Stimulated activated CD8-positive, alpha-beta memory T cell treated with anti-CD3 and anti-CD28 coated beads, Interleukin-2, amount 100 ng/mL, for 1 hour (primary cell): ENCODE results near the gene ERVH48-1.
"Not testable (repeated sequence)": the region's sequence is repeated elsewhere in the genome, so short reads cannot be mapped to it uniquely, and the experiment has no call there.

Source experiments
- DNase-seq, 2 donors: peaks; one replicate each; pipeline ENCODE4 v3.0.0-alpha.2; 2020; ENCODE audit warnings: low read depth in 2 of 2

Gene ERVH48-1

DNA sequence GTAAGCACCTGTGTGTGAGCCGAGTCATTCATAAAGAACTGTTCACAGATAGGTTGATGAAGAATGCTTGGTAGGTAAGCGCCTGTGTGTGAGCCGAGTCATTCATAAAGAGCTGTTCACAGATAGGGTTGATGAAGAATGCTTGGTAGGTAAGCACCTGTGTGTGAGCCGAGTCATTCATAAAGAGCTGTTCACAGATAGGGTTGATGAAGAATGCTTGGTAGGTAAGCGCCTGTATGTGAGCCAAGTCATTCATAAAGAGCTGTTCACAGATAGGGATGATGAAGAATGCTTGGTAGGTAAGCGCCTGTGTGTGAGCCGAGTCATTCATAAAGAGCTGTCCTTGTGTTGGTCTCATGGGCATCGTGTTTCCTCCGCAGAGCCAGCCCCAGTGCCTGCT is 16.9 kb downstream of the ERVH48-1 start:
- DNase-seq, result not testable (repeated sequence)

DNA sequence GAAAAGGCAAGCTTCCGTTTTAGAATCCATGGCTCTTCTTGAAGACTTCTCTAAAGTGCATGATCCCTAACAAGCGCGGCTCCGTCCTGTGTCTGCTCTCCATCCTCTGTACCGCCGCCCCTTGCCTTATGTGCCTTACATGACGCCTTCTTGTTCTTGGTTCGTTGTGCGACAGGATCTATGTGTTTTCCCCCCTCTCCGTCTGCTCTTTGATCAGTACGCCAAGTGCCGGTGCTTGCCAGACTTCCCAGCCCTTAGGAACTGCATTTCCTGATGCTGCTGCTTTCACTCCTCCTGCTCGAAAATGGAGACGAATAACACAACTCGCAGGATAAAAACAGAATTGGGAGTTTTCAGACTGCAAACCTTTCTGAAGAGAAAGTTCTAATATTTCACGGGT is 19.2 kb downstream of the ERVH48-1 start:
- DNase-seq, result no peak

GRCh38 chr21:42905195-42905594 is 20.2 kb downstream of the ERVH48-1 start:
- no peak for DNase-seq

- no peak for DNase-seq
These were observed 21.6 kb downstream of the ERVH48-1 start for GRCh38 chr21:42903817-42904216.

GRCh38 chr21:42900446-42900845 is 25.0 kb downstream of the ERVH48-1 start:
- no peak for DNase-seq

DNA sequence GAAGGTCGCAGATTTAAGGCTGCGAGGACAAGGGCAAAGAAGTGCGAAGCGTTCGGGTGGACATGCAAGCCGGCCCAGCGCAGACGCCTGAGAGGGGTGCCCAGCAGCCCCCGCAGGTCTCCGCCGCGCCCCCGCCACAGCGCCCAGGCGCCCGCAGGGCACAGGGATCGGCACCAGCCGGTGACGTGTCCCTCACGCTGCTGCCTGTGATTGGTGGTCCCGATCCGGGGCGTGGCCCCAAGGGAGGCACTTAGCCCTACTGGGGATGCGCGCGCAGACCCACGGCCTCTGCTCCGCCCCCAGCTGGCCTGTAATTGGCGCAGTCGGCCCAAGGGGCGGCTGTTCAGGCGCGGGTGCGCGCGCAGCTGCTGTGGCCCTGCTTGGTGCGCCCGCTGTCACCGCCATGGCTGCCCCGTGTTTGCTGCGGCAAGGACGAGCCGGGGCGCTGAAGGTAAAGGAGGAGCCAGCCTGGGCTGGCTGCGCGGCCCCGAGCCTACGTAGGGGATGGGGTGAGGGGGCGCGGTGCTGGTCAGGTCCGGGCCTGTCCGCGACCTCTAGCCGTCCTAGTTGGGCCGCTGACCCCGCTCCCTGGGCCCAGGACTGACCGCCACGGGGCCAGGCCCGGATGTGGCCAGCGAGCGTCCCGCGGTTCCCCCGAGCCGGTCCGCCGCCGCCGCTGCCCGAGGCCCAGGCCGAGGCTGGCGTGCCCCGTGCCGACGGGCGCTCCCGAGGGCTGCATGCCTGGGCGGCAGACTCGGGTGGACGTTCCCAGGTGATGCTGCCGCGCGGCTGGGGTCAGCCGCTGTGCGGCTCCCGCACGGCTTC is 32.3 kb downstream of the ERVH48-1 start, which contains the start of gene NDUFV3:
Gene NDUFV3 (plus strand): TSS at position 379 of the 825 bp plus-strand sequence. CDS start 25 bp downstream, at position 404.
- DNase-seq, result peak; percentile 100

DNA sequence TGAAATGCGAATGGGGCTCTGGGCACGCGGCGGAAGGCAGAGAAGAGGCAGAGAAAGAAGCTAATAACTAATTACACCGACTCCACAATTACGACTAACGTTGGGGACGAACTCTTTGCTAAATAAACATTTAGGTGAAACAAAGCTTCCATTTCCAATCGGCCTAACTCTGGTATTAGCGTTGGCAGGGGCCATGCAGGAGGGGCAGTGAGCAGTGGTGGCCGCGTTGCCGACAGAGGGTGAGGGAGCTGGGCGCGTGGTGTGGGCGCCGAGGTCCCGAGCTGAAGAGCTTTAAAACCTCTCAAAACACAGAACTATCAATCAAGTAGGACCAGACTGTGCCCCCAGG is 32.9 kb downstream of the ERVH48-1 start:
- no peak for DNase-seq

DNA sequence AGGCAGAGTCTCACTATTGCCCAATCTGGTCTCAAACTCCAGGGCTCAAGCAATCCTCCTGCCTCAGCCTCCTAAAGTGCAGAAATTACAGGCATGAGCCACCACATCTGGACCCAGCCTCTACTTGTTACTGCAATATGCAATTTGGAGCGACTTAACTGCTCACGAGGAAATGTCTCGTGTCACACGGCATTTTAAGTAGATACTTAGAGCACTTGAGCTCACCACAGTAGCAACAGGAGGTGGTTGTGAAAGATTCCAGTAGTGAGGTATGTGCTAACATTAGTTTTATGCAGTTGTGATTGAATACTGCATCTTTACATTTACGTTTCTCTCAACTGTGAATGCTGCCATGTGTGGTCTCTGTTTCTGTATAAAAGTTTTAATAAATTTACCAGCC is 38.1 kb downstream of the ERVH48-1 start:
- no peak for DNase-seq

- DNase-seq, result no peak
These were observed 41.5 kb downstream of the ERVH48-1 start for GRCh38 chr21:42883921-42884320.

DNA sequence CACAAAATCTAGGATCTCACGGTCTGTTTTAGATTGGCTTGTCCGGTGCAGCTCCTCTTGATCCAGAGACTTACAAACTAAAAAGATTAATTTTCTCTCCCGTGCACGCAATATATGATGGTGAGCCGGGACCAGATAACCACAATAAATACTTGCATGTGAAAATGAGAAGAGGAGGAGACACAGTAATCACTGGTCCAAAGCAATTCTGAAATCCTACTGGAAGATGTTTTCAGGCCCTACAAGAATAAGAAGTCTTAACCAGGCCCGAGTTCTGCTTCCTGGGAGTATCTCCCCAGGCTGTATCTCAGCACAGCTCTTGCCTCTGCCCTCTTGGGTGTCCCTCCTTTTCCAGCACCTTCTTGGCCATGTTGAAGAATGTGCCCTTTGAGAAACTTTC is 45.1 kb downstream of the ERVH48-1 start:
- DNase-seq, result no peak

DNA sequence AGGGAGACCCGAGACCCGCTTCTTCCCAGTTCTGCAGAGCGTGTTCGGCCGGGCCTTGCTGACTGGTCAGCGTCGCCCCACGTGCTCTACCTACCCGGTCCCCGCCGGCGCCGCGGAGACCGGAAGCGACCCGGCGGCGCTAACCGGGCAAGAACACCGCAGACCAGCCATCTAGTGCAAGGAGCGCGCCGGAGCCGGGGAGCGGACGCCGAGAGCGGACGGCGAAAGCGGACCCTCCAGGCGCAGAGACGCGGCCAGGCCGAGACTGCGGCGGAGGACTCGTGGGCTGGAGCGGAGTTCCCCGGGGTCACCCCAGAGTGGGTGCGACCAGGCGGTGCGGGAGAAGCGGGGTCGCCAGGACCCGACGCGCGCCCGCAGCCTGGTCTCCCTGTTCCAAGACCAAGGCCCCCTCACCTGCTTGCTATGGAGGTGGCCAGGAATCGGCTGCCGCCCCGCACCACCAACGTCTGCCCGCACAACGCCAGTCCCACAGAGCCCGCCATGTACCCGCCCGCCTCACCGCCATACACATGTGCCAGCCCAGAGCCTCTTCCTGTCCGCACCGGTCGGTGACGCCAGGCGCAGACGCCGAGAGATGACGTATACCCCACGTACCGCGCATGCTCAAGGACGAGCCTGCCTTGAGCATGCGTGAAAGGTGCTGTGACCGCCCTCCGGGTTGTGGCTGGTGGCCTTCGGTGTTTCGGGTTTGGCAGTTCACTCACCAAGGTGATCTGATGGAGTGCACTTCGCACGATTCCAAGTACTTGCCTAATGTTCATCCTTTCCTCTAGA is 46.2 kb downstream of the ERVH48-1 start, which contains the start of gene WDR4:
Gene WDR4 (minus strand): TSS at position 547 of the 795 bp plus-strand sequence. CDS start 44 bp downstream, at position 503.
- DNase-seq, result peak; percentile 97 to 99

- no peak for DNase-seq
These were observed 46.8 kb downstream of the ERVH48-1 start for GRCh38 chr21:42878678-42878992.

- not testable (repeated sequence) for DNase-seq
These were observed 49.6 kb downstream of the ERVH48-1 start for GRCh38 chr21:42875811-42876210.

GRCh38 chr21:42873096-42873495 is 52.3 kb downstream of the ERVH48-1 start:
- no peak for DNase-seq

DNA sequence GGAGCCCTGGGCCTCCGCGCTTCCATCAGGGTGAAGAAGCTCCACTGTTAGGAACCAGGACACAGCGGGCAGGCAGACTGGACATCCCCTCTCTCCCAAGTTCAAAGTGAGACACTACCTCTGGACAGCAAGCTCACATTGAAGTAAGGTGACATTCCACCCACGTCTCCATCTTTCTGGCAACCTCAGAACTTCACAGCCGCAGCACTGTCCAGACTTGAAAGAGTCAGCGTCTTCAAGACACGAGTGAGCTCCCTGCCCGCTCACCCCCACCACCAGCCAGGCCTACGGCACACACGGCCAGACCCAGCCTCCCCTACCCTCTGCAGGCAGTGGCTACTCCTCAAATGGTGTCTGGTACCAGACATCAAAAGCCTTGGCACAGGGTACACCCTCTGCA is 57.2 kb downstream of the ERVH48-1 start:
- DNase-seq, result no peak
